AG04450 (cell line): Measurements from ENCODE around the gene UVSSA. TPM values are rescaled to one million over a fixed set of nuclear protein-coding genes. Genes with fewer than 3 reads are reported as not detected.

ENCODE experiments used
- CTCF ChIA-PET: fragments of 300-600, 350-600 bp; formaldehyde crosslinking; extraction: SDS; loops from one replicate; lab custom pipeline; 2022; ENCODE audit warnings: antibody characterized with exemption, inconsistent platforms; lab: Charles Lee
- POLR2A ChIA-PET: fragments of 350-600 bp; formaldehyde crosslinking; extraction: SDS; loops from one replicate; lab custom pipeline; 2021; ENCODE audit warnings: antibody characterized with exemption, inconsistent platforms; lab: Yijun Ruan, JAX
- DNase-seq: peaks from one replicate; pipeline ENCODE4 v3.0.0-alpha.2; 2011; ENCODE audit warnings: low read depth, low spot score
- H3K27ac ChIP-seq: one replicate; pipeline ENCODE4 v1.5.1; 2012; ENCODE audit warnings: low read depth, low read length, control low read depth
- H3K27me3 ChIP-seq: one replicate; pipeline ENCODE4 v1.6.0; 2012; ENCODE audit warnings: low read length; ENCODE audit not compliant: control insufficient read depth, insufficient read depth
- H3K4me3 ChIP-seq: 2 replicates; pipeline ENCODE4 v1.5.1; 2011; ENCODE audit warnings: mild to moderate bottlenecking, low read depth, low read length, control low read depth
- H3K9me3 ChIP-seq: 2 replicates; pipeline ENCODE4 v1.5.1; 2012; ENCODE audit warnings: low read length; ENCODE audit not compliant: control insufficient read depth, insufficient read depth
- CTCF ChIP-seq: IDR thresholded peaks from 2 replicates; pipeline ENCODE4 v1.5.1; 2011; ENCODE audit warnings: low read depth, low read length, control low read depth, inconsistent platforms
- polyA plus RNA-seq: library from polyadenylated mRNA; depleted of rRNA; stranded (reverse); fragments of >200 nt; gene quantifications from 2 replicates; pipeline ENCODE4 v1.2.3, GENCODE V29; 2011

Gene UVSSA
- polyA plus RNA-seq, 1 experiment: 4.9 TPM

GRCh38 chr4:1300466-1301455 lies 46.2 kb upstream of the UVSSA start:
- peak overlapping the region; percentile 31 for H3K27ac ChIP-seq
- ChIA-PET POLR2A (interaction anchor here (1.2 kb wide), 1 partner anchor 8 kb away, joined by 5 read pairs; no protein-coding TSS in a partner anchor), CTCF (no interaction called here)
- no peaks in the 10 kb centered on the region; the same call in 1 of the 2 replicates for H3K9me3 ChIP-seq
- no peak overlapping the region for H3K4me3 ChIP-seq
- no peak for DNase-seq
- no peaks in the 10 kb centered on the region for H3K27me3 ChIP-seq
- no peak for TF ChIP-seq CTCF

GRCh38 chr4:1302159-1302558 lies 44.8 kb upstream of the UVSSA start:
- Histone ChIP-seq H3K9me3 (no peaks in the 10 kb centered on the region; the same call in 1 of the 2 replicates), H3K27me3 (no peaks in the 10 kb centered on the region), H3K27ac (no peak overlapping the region), H3K4me3 (no peak overlapping the region)
- no peak for TF ChIP-seq CTCF
- ChIA-PET POLR2A (no interaction called here), CTCF (no interaction called here)
- DNase-seq: no peak

- DNase-seq: no peak
- H3K4me3 ChIP-seq: no peak overlapping the region
- H3K27me3 ChIP-seq: no peaks in the 10 kb centered on the region
- H3K9me3 ChIP-seq: peaks cover 11% of the 10 kb centered on the region
- no peak overlapping the region for H3K27ac ChIP-seq
- ChIA-PET POLR2A (no interaction called here), CTCF (no interaction called here)
- no peak for TF ChIP-seq CTCF
Observed at GRCh38 chr4:1305261-1305711, 41.7 kb upstream of the UVSSA start.

GRCh38 chr4:1305781-1306455 lies 41.1 kb upstream of the UVSSA start:
- Histone ChIP-seq H3K27me3 (no peaks in the 10 kb centered on the region), H3K27ac (no peak overlapping the region), H3K9me3 (peaks cover 16% of the 10 kb centered on the region), H3K4me3 (no peak overlapping the region)
- ChIA-PET CTCF (no interaction called here), POLR2A (no interaction called here)
- TF ChIP-seq CTCF: no peak
- no peak for DNase-seq
